ENCODE data around the gene TNFRSF1B. TPM values are rescaled to one million over a fixed set of nuclear protein-coding genes. Genes with fewer than 3 reads are reported as not detected.

The TNFRSF1B gene
- polyA plus RNA-seq, 1 donor from 2014 or later = not detected

DNA sequence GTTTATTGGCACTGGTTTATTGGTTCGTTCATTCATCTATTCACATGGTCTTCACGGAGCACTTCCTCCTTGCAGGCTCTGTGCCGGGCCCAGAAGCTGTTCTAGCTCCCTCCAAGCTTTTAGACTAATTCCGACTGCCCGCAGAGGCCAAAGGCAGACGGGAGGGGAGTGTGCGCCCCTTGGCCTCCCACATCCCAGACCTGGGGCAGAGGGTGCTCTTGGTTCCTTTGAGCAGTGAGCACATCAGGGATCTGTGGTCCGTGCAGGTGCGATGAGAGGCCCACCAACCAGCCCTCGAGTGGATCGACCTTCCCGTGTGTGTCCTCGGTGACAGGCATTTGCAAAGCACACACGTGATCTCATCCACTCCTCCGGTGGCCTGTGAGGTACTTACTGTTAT, 38.7 kb upstream of the TNFRSF1B start:
- no peak overlapping the region for H3K4me2 ChIP-seq (ENCODE audit: low read length)
- no peak overlapping the region for H2AFZ ChIP-seq (ENCODE audit: low read depth, low read length)
- H3K4me3 ChIP-seq (ENCODE audit: low read length) = no peak overlapping the region
- no peak overlapping the region for H3K9ac ChIP-seq (ENCODE audit: low read length)
- H4K20me1 ChIP-seq (ENCODE audit: insufficient read depth) = no peaks in the 10 kb centered on the region
- no peaks in the 10 kb centered on the region for H3K27me3 ChIP-seq (ENCODE audit: insufficient read depth, low read depth, low read length)
- no peak overlapping the region for H3K27ac ChIP-seq (ENCODE audit: low read length)
- no peaks in the 10 kb centered on the region for H3K79me2 ChIP-seq (replicated peaks; ENCODE audit: insufficient read depth, low read length)
- H3K36me3 ChIP-seq (ENCODE audit: insufficient read depth, low read length) = no peaks in the 10 kb centered on the region
- no peaks in the 10 kb centered on the region for H3K9me3 ChIP-seq (ENCODE audit: low read length)
- H3F3A ChIP-seq (ENCODE audit: insufficient read depth, low read length, poor library complexity, severe bottlenecking) = no peaks in the 10 kb centered on the region
- TF ChIP-seq SMC3 (conservative IDR thresholded peaks at IDR 0.05; ENCODE audit: poor library complexity) (no peak), EZH2 (IDR thresholded peaks at IDR 0.05; ENCODE audit: borderline replicate concordance, insufficient read depth, low read length, poor library complexity, severe bottlenecking) (no peak), POLR2AphosphoS5 (IDR thresholded peaks at IDR 0.05) (no peak), RAD21 (conservative IDR thresholded peaks at IDR 0.05) (no peak), TAF1 (IDR thresholded peaks at IDR 0.05; ENCODE audit: low read depth) (no peak), EP300 (conservative IDR thresholded peaks at IDR 0.05; ENCODE audit: poor library complexity, severe bottlenecking) (no peak), MXI1 (conservative IDR thresholded peaks at IDR 0.05; ENCODE audit: poor library complexity, severe bottlenecking) (no peak), CTCF (IDR thresholded peaks at IDR 0.05; ENCODE audit: poor library complexity, severe bottlenecking) (no peak)
- TF ChIP-seq, protein P1, sequence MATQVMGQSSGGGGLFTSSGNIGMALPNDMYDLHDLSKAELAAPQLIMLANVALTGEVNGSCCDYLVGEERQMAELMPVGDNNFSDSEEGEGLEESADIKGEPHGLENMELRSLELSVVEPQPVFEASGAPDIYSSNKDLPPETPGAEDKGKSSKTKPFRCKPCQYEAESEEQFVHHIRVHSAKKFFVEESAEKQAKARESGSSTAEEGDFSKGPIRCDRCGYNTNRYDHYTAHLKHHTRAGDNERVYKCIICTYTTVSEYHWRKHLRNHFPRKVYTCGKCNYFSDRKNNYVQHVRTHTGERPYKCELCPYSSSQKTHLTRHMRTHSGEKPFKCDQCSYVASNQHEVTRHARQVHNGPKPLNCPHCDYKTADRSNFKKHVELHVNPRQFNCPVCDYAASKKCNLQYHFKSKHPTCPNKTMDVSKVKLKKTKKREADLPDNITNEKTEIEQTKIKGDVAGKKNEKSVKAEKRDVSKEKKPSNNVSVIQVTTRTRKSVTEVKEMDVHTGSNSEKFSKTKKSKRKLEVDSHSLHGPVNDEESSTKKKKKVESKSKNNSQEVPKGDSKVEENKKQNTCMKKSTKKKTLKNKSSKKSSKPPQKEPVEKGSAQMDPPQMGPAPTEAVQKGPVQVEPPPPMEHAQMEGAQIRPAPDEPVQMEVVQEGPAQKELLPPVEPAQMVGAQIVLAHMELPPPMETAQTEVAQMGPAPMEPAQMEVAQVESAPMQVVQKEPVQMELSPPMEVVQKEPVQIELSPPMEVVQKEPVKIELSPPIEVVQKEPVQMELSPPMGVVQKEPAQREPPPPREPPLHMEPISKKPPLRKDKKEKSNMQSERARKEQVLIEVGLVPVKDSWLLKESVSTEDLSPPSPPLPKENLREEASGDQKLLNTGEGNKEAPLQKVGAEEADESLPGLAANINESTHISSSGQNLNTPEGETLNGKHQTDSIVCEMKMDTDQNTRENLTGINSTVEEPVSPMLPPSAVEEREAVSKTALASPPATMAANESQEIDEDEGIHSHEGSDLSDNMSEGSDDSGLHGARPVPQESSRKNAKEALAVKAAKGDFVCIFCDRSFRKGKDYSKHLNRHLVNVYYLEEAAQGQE (IDR thresholded peaks at IDR 0.05; ENCODE audit: borderline replicate concordance) = no peak
- H3K9me2 ChIP-seq (ENCODE audit: insufficient read depth, low read length) = no peaks in the 10 kb centered on the region

GRCh38 chr1:12129624-12130023, 37.2 kb upstream of the TNFRSF1B start:
- H2AFZ ChIP-seq (ENCODE audit: low read depth, low read length) = no peak overlapping the region
- no peaks in the 10 kb centered on the region for H3K36me3 ChIP-seq (ENCODE audit: insufficient read depth, low read length)
- H3K4me3 ChIP-seq (ENCODE audit: low read length) = no peak overlapping the region
- no peak overlapping the region for H3K4me2 ChIP-seq (ENCODE audit: low read length)
- H3K9ac ChIP-seq (ENCODE audit: low read length) = no peak overlapping the region
- TF ChIP-seq EZH2 (IDR thresholded peaks at IDR 0.05; ENCODE audit: borderline replicate concordance, insufficient read depth, low read length, poor library complexity, severe bottlenecking) = no peak
- no peak for TF ChIP-seq POLR2AphosphoS5 (IDR thresholded peaks at IDR 0.05)
- no peak for TF ChIP-seq MXI1 (conservative IDR thresholded peaks at IDR 0.05; ENCODE audit: poor library complexity, severe bottlenecking)
- TF ChIP-seq RAD21 (conservative IDR thresholded peaks at IDR 0.05) = no peak
- TF ChIP-seq, protein P1 (IDR thresholded peaks at IDR 0.05; ENCODE audit: borderline replicate concordance) = no peak
- no peak for TF ChIP-seq SMC3 (conservative IDR thresholded peaks at IDR 0.05; ENCODE audit: poor library complexity)
- no peaks in the 10 kb centered on the region for H4K20me1 ChIP-seq (ENCODE audit: insufficient read depth)
- H3F3A ChIP-seq (ENCODE audit: insufficient read depth, low read length, poor library complexity, severe bottlenecking) = no peaks in the 10 kb centered on the region
- no peaks in the 10 kb centered on the region for H3K9me3 ChIP-seq (ENCODE audit: low read length)
- H3K79me2 ChIP-seq (replicated peaks; ENCODE audit: insufficient read depth, low read length) = no peaks in the 10 kb centered on the region
- H3K9me2 ChIP-seq (ENCODE audit: insufficient read depth, low read length) = no peaks in the 10 kb centered on the region
- no peak overlapping the region for H3K27ac ChIP-seq (ENCODE audit: low read length)
- no peaks in the 10 kb centered on the region for H3K27me3 ChIP-seq (ENCODE audit: insufficient read depth, low read depth, low read length)

Measured in neural cell (in vitro differentiated cells).